NCI-H345 treated with DMSO at 0.1 percent for 48 hours (cell line): ENCODE data around the gene GPR89B.
"Not testable (repeated sequence)": the region's sequence is repeated elsewhere in the genome, so short reads cannot be mapped to it uniquely, and the experiment has no call there.

Source experiments
- DNase-seq: peaks from one replicate; lab custom pipeline; 2025; ENCODE audit not compliant: unreplicated experiment; lab: John Stamatoyannopoulos, UW

The GPR89B gene

GRCh38 chr1:147928236-147929132 lies at the start of gene GPR89B:
TSS of gene GPR89B (plus strand) at chr1:147928420. CDS start at chr1:147928537, 117 bp downstream.
- peak; percentile 96 for DNase-seq

GRCh38 chr1:147879911-147880310 lies 48.3 kb upstream of the GPR89B start:
- no peak for DNase-seq

DNA sequence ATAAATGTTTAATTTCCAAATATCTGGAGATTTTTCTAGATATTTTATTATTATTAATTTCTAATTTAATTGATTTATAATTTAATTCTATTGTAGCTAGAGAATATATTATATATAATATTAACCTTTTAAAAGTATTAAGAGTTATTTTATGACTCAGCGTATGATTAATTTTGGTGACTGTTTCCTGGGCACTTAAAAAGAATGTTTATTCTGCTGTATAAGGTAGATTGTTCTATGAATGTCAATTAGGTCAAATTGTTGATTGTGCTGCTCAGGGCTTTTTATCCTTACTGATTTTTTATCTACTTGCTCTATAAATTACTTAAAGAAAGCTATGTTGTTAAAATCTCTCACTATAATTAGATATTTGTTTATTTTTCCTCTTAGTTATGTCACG lies 45.7 kb upstream of the GPR89B start:
- no peak for DNase-seq

- DNase-seq: peak; percentile 63
Measured at GRCh38 chr1:147890177-147890790, 37.9 kb upstream of the GPR89B start.

- no peak for DNase-seq
Measured at GRCh38 chr1:147891088-147891487, 37.1 kb upstream of the GPR89B start.

DNA sequence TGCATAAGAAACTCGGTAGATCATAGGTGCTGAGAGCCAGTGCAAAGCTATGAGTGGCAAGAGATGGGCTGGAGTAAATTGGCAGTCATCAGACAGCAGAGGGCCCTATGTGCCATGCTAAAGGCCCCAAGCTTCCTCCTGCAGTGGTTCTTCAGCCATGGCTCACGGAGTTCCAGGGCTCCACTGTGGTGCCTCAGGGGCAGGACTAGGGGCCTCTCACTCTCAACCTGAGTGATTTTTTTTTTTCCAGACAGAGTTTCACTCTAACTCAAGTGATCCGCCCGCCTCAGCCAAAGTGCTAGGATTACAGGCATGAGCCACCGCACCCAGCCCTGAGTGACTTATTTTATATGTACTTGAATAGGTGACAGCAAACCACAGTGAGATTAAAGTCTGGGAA lies 36.0 kb upstream of the GPR89B start:
- peak; percentile 10 for DNase-seq

GRCh38 chr1:147892731-147893214 lies 35.4 kb upstream of the GPR89B start:
- peak; percentile 81 for DNase-seq

- no peak for DNase-seq
Measured at GRCh38 chr1:147895123-147895522, 33.1 kb upstream of the GPR89B start.

- peak; percentile 43 for DNase-seq
Measured at GRCh38 chr1:147897029-147897752, 31.0 kb upstream of the GPR89B start.

- DNase-seq: no peak
Measured at GRCh38 chr1:147897789-147898188, 30.4 kb upstream of the GPR89B start.

DNA sequence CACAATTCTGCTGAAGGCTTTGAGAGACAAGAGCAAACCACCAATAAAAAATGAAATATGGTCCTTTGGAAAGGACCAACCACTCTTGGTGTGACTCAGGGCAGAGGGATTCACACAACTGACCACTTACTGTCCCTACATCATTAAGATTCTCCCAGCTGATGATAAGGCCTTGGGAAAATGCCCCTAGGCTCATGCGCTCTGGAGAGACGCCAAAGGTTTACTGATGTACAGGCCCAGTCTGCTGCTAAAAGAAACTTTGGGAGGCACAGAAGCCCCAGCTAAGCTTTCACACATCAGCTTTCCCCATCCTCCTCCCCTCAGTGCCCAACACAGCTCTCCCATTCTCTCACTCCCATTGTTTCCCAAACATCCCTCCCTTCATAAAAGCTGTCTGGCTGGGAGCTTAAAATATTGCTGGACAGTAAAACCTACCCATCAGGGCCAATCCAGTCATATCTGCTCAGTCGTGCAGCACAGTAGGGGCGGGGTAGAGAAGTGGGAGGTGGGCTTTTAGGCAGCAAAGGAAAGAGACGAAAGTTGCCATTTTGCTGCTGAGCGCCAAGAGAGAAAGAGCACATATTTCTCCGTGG lies 25.9 kb upstream of the GPR89B start, which contains the start of gene GJA8:
TSS of gene GJA8 (plus strand) at position 543 of the 593 bp plus-strand sequence. CDS start 5,161 bp downstream, outside the sequence.
- DNase-seq: no peak

DNA sequence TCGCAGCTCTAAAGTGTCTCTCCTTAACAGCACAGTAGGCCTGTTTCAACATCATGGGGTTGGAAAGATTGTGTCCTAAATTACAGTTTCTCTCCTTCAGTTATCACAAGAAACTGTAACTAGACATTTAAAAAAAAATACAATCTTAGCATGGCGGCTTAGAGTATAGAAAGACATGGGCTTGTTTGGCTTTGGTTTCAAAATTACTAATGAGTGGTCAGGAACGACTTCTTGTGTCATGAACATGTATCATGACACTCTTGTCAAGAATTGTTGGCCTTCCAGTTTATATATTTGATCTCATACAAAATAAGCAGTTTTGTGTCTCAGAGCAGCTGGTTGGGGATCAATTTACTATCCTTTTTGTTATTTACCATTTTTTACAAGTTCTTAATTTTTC lies 23.5 kb upstream of the GPR89B start:
- DNase-seq: no peak

DNA sequence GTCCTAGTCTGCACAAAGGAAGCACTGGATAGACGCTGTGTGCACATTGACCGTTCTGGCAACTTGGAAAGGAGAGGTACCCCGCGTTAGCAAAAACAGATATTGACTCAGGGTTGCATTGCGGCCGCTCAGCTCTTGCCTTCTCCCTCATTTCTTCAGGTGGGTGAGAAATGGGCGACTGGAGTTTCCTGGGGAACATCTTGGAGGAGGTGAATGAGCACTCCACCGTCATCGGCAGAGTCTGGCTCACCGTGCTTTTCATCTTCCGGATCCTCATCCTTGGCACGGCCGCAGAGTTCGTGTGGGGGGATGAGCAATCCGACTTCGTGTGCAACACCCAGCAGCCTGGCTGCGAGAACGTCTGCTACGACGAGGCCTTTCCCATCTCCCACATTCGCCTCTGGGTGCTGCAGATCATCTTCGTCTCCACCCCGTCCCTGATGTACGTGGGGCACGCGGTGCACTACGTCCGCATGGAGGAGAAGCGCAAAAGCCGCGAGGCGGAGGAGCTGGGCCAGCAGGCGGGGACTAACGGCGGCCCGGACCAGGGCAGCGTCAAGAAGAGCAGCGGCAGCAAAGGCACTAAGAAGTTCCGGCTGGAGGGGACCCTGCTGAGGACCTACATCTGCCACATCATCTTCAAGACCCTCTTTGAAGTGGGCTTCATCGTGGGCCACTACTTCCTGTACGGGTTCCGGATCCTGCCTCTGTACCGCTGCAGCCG lies 20.3 kb upstream of the GPR89B start:
- DNase-seq: no peak

GRCh38 chr1:147912553-147912952 lies 15.7 kb upstream of the GPR89B start:
- DNase-seq: no peak

- DNase-seq: no peak
Measured at GRCh38 chr1:147913362-147913942, 14.8 kb upstream of the GPR89B start.

GRCh38 chr1:147919896-147920295 lies 8.3 kb upstream of the GPR89B start:
- DNase-seq: no peak

DNA sequence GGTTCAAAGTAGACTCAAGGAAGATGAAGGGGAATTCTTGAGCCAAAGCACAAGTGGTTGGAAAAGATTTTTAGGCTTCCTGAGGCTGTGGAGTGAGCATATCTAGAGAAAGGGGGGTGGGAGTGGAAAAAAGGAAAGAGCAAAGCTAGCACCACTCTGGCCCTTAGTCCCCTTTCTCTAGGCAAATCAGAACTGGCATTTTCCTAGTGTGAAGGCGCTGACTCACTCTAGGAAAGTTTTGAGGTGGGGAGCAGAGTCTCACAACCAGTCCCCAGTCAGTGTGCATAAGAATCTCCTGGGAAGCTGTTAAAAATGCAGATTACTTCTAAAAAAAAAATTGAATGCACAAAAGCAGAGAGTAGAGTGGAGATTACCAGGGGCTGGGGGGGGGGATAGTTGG lies 3.4 kb upstream of the GPR89B start:
- no peak for DNase-seq

DNA sequence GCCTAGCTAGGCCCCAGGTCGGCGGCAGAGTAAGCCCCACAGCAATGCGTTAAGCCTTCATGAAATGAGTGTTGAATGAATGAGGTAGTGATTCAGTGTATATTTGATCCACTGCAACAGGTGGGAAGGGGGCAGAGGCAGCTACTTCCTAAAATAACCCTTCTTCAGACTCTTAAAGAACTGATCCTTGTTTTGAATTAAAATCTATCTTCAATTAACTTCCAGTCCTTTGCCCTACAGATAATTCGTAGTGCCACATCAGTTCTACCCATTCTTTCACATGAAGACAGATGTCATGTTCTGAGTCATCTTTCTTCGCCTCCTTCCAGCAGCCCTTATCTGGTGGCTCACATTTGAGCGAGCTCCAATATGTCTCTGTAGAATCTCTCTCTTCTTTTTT lies 1.0 kb upstream of the GPR89B start:
- DNase-seq: not testable (repeated sequence)

GRCh38 chr1:147927689-147928088 lies 531 bp upstream of the GPR89B start:
- DNase-seq: not testable (repeated sequence)

DNA sequence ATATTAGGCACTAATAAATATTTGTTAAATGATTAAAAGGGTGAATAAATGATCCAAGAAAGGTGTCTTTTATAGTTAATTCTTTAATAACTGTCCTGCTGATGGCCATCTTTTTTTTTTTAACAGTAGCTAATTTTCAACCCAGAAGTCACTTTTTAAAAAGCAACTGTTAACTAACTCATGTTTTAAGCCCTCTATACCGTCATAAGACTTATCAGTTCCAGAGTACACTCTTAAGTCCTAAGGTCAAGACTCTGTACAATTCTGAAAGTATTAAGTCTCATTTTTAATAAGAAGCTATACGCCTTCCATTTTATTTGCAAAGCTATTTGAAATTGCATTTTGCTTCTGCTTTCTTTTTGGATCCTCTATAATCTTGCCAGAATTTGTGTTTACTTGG lies 2.9 kb downstream of the GPR89B start:
- not testable (repeated sequence) for DNase-seq
